Colonic mucosa (tissue), 4 donors: ENCODE results near the gene CDK5R2. TPM values are rescaled to one million over a fixed set of nuclear protein-coding genes. Genes with fewer than 3 reads are reported as not detected.
"Not testable (repeated sequence)": the region's sequence is repeated elsewhere in the genome, so short reads cannot be mapped to it uniquely, and the experiment has no call there.

Experiments
- DNase-seq: peaks from one replicate; pipeline ENCODE4 v3.0.0-alpha.2; 2020
- H3K27ac ChIP-seq: fragments of 200-600 bp; one replicate; pipeline ENCODE4 v1.8.0; 2021
- H3K27me3 ChIP-seq: fragments of 200-600 bp; one replicate; pipeline ENCODE4 v1.8.0; 2021
- H3K36me3 ChIP-seq: fragments of 200-600 bp; one replicate; pipeline ENCODE4 v1.8.0; 2021
- H3K4me1 ChIP-seq: fragments of 200-600 bp; one replicate; pipeline ENCODE4 v1.8.0; 2021; ENCODE audit warnings: mild to moderate bottlenecking
- H3K4me3 ChIP-seq: fragments of 200-600 bp; one replicate; pipeline ENCODE4 v1.8.0; 2021
- H3K9ac ChIP-seq, 2 donors: one replicate each; pipeline ENCODE4 v1.7.0; 2013; ENCODE audit warnings: control low read depth in 2 of 2, low read depth in 2 of 2, low read length in 2 of 2
- H3K9me3 ChIP-seq: fragments of 200-600 bp; one replicate; pipeline ENCODE4 v1.8.0; 2021
- intact Hi-C: fragments of 100-400 bp; cut with DNase I; formaldehyde crosslinking; loops from one replicate; pipeline ENCODE4 v1.14.1; 2022
- total RNA-seq, 2 donors: library from RNA; stranded (reverse); fragmentation: NEBNext Ultra II Directional in 1 of 2; extraction: Animal tissue kit (Norgen Biotek cat#: 25700) in 1 of 2; gene quantifications; one replicate each; pipeline ENCODE4 v1.2.1, GENCODE V29; 2021
- TF ChIP-seq, protein P1 (sequence below): fragments of 200-600 bp; IDR thresholded peaks from one replicate; pipeline ENCODE4 v1.8.0; 2022; ENCODE audit warnings: antibody characterized with exemption, mild to moderate bottlenecking
- donor health status: healthy.
- donor health status: DM: no; HTN: no; CAD: no.
- donor health status: DM: no; HTN: no; CAD: no.

The CDK5R2 gene
- total RNA-seq, 2 donors from 2014 or later = 0.30 to 0.56 TPM

DNA sequence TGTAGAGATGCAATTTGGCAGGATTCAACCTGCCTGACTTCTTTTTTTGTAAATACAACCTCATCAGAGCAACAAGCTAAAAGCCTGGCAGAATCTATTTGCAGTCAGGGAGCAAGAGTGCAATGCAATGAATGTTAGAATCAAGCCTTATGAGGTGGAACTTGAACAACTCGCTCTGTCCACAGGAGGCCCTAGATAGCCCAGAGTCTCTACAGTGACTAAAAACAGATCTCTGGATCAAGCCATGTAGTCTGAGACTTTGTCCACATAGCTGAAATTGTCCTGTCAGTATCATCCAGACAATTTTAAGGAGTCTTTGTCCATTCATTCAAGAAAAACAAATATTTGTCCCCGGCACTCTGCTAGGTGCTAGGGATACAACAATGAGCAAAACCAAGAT lies 32.0 kb upstream of the CDK5R2 start:
- Histone ChIP-seq H3K4me1 (no peaks in the 10 kb centered on the region), H3K9me3 (no peaks in the 10 kb centered on the region), H3K27ac (no peak overlapping the region), H3K9ac (no peak overlapping the region), H3K36me3 (no peaks in the 10 kb centered on the region), H3K27me3 (no peaks in the 10 kb centered on the region), H3K4me3 (no peak overlapping the region)
- TF ChIP-seq, protein P1, sequence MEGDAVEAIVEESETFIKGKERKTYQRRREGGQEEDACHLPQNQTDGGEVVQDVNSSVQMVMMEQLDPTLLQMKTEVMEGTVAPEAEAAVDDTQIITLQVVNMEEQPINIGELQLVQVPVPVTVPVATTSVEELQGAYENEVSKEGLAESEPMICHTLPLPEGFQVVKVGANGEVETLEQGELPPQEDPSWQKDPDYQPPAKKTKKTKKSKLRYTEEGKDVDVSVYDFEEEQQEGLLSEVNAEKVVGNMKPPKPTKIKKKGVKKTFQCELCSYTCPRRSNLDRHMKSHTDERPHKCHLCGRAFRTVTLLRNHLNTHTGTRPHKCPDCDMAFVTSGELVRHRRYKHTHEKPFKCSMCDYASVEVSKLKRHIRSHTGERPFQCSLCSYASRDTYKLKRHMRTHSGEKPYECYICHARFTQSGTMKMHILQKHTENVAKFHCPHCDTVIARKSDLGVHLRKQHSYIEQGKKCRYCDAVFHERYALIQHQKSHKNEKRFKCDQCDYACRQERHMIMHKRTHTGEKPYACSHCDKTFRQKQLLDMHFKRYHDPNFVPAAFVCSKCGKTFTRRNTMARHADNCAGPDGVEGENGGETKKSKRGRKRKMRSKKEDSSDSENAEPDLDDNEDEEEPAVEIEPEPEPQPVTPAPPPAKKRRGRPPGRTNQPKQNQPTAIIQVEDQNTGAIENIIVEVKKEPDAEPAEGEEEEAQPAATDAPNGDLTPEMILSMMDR = no peak
- DNase-seq = no peak
- intact Hi-C loops = no loop called here

DNA sequence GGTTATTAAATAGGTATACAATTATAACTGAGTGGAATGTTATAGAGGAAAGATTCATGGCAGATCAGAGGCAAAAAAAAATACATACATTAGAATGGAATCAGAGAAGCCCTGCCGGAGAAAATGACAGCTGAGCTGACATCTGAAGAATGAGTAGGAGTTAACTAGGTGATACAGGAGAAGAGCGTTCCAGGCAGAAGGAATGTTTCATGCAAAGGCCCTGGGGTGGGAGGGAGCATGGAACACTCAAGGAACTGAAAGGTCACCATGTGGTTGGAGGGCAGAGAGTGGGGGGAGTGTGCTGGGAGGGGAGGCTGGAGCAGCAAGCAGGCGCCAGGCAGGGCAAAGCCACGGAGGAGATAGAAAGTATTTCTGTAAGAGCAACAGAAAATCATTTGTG lies 31.6 kb upstream of the CDK5R2 start:
- intact Hi-C loops = no loop called here
- Histone ChIP-seq H3K27ac (no peak overlapping the region), H3K4me1 (no peaks in the 10 kb centered on the region), H3K9ac (no peak overlapping the region), H3K27me3 (no peaks in the 10 kb centered on the region), H3K36me3 (no peaks in the 10 kb centered on the region), H3K9me3 (no peaks in the 10 kb centered on the region), H3K4me3 (no peak overlapping the region)
- TF ChIP-seq, protein P1 = no peak
- no peak for DNase-seq

DNA sequence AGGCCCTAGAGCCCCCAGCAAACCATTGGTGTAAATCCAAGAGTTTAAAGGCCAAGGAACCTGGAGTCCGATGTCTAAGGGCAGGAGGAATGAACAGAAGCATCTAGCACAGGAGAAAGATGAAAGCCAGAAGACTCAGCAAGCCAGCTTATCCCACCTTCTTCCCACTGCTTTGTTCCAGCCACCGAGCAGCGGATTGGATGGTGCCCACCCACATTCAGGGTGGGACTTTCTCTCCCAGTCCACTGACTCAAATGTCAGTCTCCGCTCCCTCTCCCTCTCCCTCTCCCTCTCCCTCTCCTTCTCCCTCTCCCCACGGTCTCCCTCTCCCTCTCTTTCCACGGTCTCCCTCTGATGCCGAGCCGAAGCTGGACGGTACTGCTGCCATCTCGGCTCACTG lies 29.0 kb upstream of the CDK5R2 start:
- DNase-seq, intact Hi-C loops: not testable (repeated sequence)

DNA sequence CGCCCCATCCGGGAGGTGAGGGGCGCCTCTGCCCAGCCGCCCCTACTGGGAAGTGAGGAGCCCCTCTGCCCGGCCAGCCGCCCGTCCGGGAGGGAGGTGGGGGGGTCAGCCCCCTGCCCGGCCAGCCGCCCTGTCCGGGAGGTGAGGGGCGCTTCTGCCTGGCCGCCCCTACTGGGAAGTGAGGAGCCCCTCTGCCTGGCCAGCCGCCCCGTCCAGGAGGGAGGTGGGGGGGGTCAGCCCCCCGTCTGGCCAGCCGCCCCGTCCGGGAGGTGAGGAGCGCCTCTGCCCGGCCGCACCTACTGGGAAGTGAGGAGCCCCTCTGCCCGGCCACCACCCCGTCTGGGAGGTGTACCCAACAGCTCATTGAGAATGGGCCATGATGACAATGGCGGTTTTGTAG lies 27.7 kb upstream of the CDK5R2 start:
- H3K9ac ChIP-seq, H3K4me3 ChIP-seq, DNase-seq, H3K9me3 ChIP-seq, H3K27ac ChIP-seq, H3K36me3 ChIP-seq, intact Hi-C loops, H3K4me1 ChIP-seq, H3K27me3 ChIP-seq: not testable (repeated sequence)

More for the DNA sequence above, 29.0 kb upstream of the CDK5R2 start:
- not testable (repeated sequence) for H3K4me3 ChIP-seq, H3K36me3 ChIP-seq, H3K9me3 ChIP-seq, H3K4me1 ChIP-seq, H3K27me3 ChIP-seq, H3K27ac ChIP-seq, H3K9ac ChIP-seq

DNA sequence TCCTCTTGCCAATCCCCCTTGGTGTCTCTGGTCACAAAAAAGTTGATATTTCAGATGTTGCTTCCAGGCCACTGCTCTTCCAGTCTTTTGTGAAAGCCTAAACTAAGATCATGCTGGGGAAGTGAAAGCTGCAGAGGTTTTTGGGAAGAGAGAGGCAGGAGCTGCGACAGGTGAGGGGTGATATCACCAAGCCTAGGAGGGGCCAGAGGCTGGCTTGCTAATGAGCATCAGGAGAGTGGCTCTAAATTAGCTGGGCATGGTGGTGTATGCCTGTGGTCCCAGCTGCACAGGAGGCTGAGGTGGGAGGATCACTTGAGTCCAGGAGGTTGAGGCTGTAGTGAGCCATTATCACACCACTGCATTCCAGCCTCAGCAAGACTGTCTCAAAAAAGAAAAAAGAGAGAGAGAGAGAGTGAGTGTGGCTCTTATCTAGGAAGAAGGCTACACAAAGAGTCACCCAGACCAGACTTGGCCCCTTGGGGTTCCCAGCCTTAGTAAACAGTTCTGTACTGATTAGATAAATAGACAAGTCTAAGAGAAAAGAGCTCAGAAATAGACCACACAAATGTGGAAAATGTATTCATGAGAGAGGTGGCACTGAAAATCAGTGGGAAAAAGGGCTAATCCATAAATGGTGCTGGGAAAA lies 14.6 kb upstream of the CDK5R2 start:
- Histone ChIP-seq H3K36me3 (no peaks in the 10 kb centered on the region), H3K4me1 (no peaks in the 10 kb centered on the region), H3K27me3 (no peaks in the 10 kb centered on the region), H3K9ac (no peak overlapping the region), H3K9me3 (no peaks in the 10 kb centered on the region), H3K4me3 (no peak overlapping the region), H3K27ac (no peak overlapping the region)
- no peak for DNase-seq
- TF ChIP-seq, protein P1 = no peak
- intact Hi-C loops = no loop called here

DNA sequence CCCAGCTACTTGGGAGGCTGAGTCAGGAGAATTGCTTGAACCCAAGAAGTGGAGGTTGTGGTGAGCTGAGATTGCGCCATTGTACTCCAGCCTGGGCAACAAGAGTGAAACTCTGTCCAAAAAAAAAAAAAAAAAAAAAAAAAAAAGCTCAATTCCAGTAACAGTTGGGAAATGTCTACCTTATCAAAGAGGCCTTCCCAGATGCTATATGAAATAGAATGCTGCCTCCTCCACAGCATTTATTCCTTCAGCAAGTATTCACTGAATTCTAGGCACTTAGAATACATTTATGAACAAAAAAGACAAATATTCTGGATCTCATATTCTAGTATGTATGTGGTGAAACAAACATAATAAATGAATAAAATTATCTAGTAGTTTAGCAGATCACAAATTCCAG lies 12.8 kb upstream of the CDK5R2 start:
- H3K36me3 ChIP-seq = no peaks in the 10 kb centered on the region
- no peaks in the 10 kb centered on the region for H3K9me3 ChIP-seq
- H3K9ac ChIP-seq = no peak overlapping the region
- H3K4me1 ChIP-seq = no peaks in the 10 kb centered on the region
- intact Hi-C loops = no loop called here
- H3K27me3 ChIP-seq = no peaks in the 10 kb centered on the region
- TF ChIP-seq, protein P1 = no peak
- H3K4me3 ChIP-seq = no peak overlapping the region
- no peak for DNase-seq
- no peak overlapping the region for H3K27ac ChIP-seq
